Mesenchymal stem cell (in vitro differentiated cells and primary cell): ENCODE results near the gene TIPRL.

ENCODE experiments used
- DNase-seq: peaks from one replicate; pipeline ENCODE4 v3.0.0-alpha.2; 2013
- H2AFZ ChIP-seq: one replicate; pipeline ENCODE4 v1.6.1; 2013; ENCODE audit warnings: low read depth, mild to moderate bottlenecking, control low read depth, inconsistent platforms, low read length, moderate library complexity
- H2AK5ac ChIP-seq: 2 replicates; pipeline ENCODE4 v1.6.1; 2013; ENCODE audit warnings: low read length, moderate library complexity, mild to moderate bottlenecking, inconsistent platforms; ENCODE audit not compliant: severe bottlenecking
- H2BK120ac ChIP-seq: one replicate; pipeline ENCODE4 v1.6.1; 2013; ENCODE audit warnings: low read depth, mild to moderate bottlenecking, inconsistent platforms, low read length, moderate library complexity
- H2BK12ac ChIP-seq, 2 experiments: one replicate each; pipeline ENCODE4 v1.6.1; 2013; ENCODE audit warnings: inconsistent platforms in 2 of 2, low read length in 2 of 2, mild to moderate bottlenecking in 2 of 2, moderate library complexity in 2 of 2, control low read depth in 1 of 2
- H2BK15ac ChIP-seq: one replicate; pipeline ENCODE4 v1.6.1; 2013; ENCODE audit warnings: mild to moderate bottlenecking, low read depth, inconsistent platforms; ENCODE audit not compliant: poor library complexity, severe bottlenecking
- H2BK5ac ChIP-seq: 2 replicates; pipeline ENCODE4 v1.6.1; 2013; ENCODE audit warnings: low read depth, mild to moderate bottlenecking, low read length, control low read depth, inconsistent platforms; ENCODE audit not compliant: poor library complexity, severe bottlenecking
- H3K14ac ChIP-seq, 2 experiments: one replicate each; pipeline ENCODE4 v1.6.1; 2013; ENCODE audit warnings: inconsistent platforms in 2 of 2, low read length in 2 of 2, control low read depth in 1 of 2, mild to moderate bottlenecking in 1 of 2, moderate library complexity in 1 of 2
- H3K18ac ChIP-seq, 2 experiments: one replicate each; pipeline ENCODE4 v1.6.1; 2013; ENCODE audit warnings: inconsistent platforms in 2 of 2, low read length in 2 of 2, control low read depth in 1 of 2, low read depth in 1 of 2, mild to moderate bottlenecking in 1 of 2
- H3K23ac ChIP-seq, 2 experiments: one replicate each; pipeline ENCODE4 v1.6.1; 2013; ENCODE audit warnings: inconsistent platforms in 2 of 2, low read length in 2 of 2, mild to moderate bottlenecking in 2 of 2, moderate library complexity in 2 of 2, control low read depth in 1 of 2
- H3K27ac ChIP-seq: 2 replicates; pipeline ENCODE4 v1.5.1; 2013; ENCODE audit warnings: mild to moderate bottlenecking, moderate library complexity, low read length, control low read depth, inconsistent platforms; ENCODE audit not compliant: poor library complexity, severe bottlenecking
- H3K27me3 ChIP-seq, 2 experiments: 2 replicates each; pipeline versions ENCODE4 v1.6.1 to v1.7.0; 2013; ENCODE audit warnings: low read length in 2 of 2, mild to moderate bottlenecking in 2 of 2, moderate library complexity in 2 of 2, control low read depth in 1 of 2, inconsistent platforms in 1 of 2; ENCODE audit not compliant: control insufficient read depth in 1 of 2, insufficient read depth in 1 of 2
- H3K36me3 ChIP-seq, 2 experiments: 2 replicates each; pipeline versions ENCODE4 v1.6.1 to v1.7.0; 2013; ENCODE audit warnings: low read length in 2 of 2, control low read depth in 1 of 2, inconsistent platforms in 1 of 2, low read depth in 1 of 2, mild to moderate bottlenecking in 1 of 2; ENCODE audit not compliant: insufficient read depth in 2 of 2, control insufficient read depth in 1 of 2
- H3K4ac ChIP-seq, 2 experiments: one replicate each; pipeline ENCODE4 v1.6.1; 2013; ENCODE audit warnings: inconsistent platforms in 2 of 2, low read length in 2 of 2, mild to moderate bottlenecking in 2 of 2, moderate library complexity in 2 of 2, control low read depth in 1 of 2, low read depth in 1 of 2
- H3K4me1 ChIP-seq: 2 replicates; pipeline ENCODE4 v1.6.1; 2013; ENCODE audit warnings: low read depth, low read length, control low read depth; ENCODE audit not compliant: control insufficient read depth, insufficient read depth
- H3K4me2 ChIP-seq: 2 replicates; pipeline ENCODE4 v1.6.1; 2013; ENCODE audit warnings: low read length, mild to moderate bottlenecking, inconsistent platforms; ENCODE audit not compliant: poor library complexity, severe bottlenecking
- H3K4me3 ChIP-seq, 2 experiments: 2 replicates each; pipeline versions ENCODE4 v1.5.1 to v1.7.0; 2013; ENCODE audit warnings: low read length in 2 of 2, mild to moderate bottlenecking in 2 of 2, control low read depth in 1 of 2, low read depth in 1 of 2; ENCODE audit not compliant: insufficient read depth in 1 of 2
- H3K79me1 ChIP-seq: replicated peaks from 2 replicates; pipeline ENCODE4 v1.6.1; 2013; ENCODE audit warnings: mild to moderate bottlenecking, control low read depth, low read length, inconsistent platforms; ENCODE audit not compliant: poor library complexity, severe bottlenecking
- H3K9ac ChIP-seq: 2 replicates; pipeline ENCODE4 v1.7.0; 2013; ENCODE audit warnings: mild to moderate bottlenecking, low read length, moderate library complexity
- H3K9me3 ChIP-seq: 2 replicates; pipeline ENCODE4 v1.7.0; 2013; ENCODE audit warnings: mild to moderate bottlenecking, low read length; ENCODE audit not compliant: control insufficient read depth
- H4K8ac ChIP-seq: one replicate; pipeline ENCODE4 v1.6.1; 2013; ENCODE audit warnings: inconsistent platforms, mild to moderate bottlenecking, low read length, moderate library complexity
- H4K91ac ChIP-seq: one replicate; pipeline ENCODE4 v1.6.1; 2013; ENCODE audit warnings: mild to moderate bottlenecking, low read length, inconsistent platforms
- WGBS: methylation state at CpG from one replicate; pipeline ENCODE4 v1.1.7; 2013; ENCODE audit warnings: mixed read lengths; 5-methylcytosine and 5-hydroxymethylcytosine counted together

TIPRL gene

GRCh38 chr1:168163670-168164069, 15.1 kb upstream of the TIPRL start:
- H2BK5ac ChIP-seq, result no peak overlapping the region
- H4K91ac ChIP-seq, result no peak overlapping the region
- no peak overlapping the region for H3K27ac ChIP-seq
- no peak overlapping the region for H2AFZ ChIP-seq
- no peak overlapping the region for H4K8ac ChIP-seq
- H3K4me2 ChIP-seq, result no peak overlapping the region
- H3K79me1 ChIP-seq, result no peaks in the 10 kb centered on the region
- H3K9me3 ChIP-seq, result peaks cover 20% of the 10 kb centered on the region
- H3K36me3 ChIP-seq, result no peaks in the 10 kb centered on the region
- DNase-seq, result no peak
- H3K4ac ChIP-seq, result no peak overlapping the region
- H3K4me1 ChIP-seq, result peaks cover 3% of the 10 kb centered on the region
- no peak overlapping the region for H2BK12ac ChIP-seq
- no peak overlapping the region for H3K14ac ChIP-seq
- 82% methylated on average over 2 of the region's 3 CpGs for WGBS
- no peak overlapping the region for H3K23ac ChIP-seq
- H2BK15ac ChIP-seq, result no peak overlapping the region
- no peak overlapping the region for H3K9ac ChIP-seq
- H2BK120ac ChIP-seq, result no peak overlapping the region
- no peak overlapping the region for H3K18ac ChIP-seq
- no peak overlapping the region for H2AK5ac ChIP-seq
- no peak overlapping the region for H3K4me3 ChIP-seq
- no peaks in the 10 kb centered on the region for H3K27me3 ChIP-seq

- Histone ChIP-seq H4K91ac (no peak overlapping the region), H2AFZ (no peak overlapping the region), H3K4me2 (no peak overlapping the region), H3K27me3 (no peaks in the 10 kb centered on the region), H2BK5ac (no peak overlapping the region), H3K4me1 (peaks cover 3% of the 10 kb centered on the region), H2BK12ac (no peak overlapping the region), H4K8ac (no peak overlapping the region), H2BK120ac (no peak overlapping the region), H3K9ac (no peak overlapping the region), H3K9me3 (peaks cover 13% of the 10 kb centered on the region), H3K23ac (no peak overlapping the region), H2BK15ac (no peak overlapping the region), H2AK5ac (no peak overlapping the region), H3K27ac (no peak overlapping the region), H3K79me1 (no peaks in the 10 kb centered on the region), H3K14ac (no peak overlapping the region), H3K4ac (no peak overlapping the region), H3K18ac (no peak overlapping the region), H3K4me3 (no peak overlapping the region), H3K36me3 (no peaks in the 10 kb centered on the region)
- no peak for DNase-seq
- WGBS, result 88% methylated on average over 3 of the region's 3 CpGs
These were observed 14.0 kb upstream of the TIPRL start for GRCh38 chr1:168164771-168165170.

GRCh38 chr1:168167806-168168205, 11.0 kb upstream of the TIPRL start:
- Histone ChIP-seq H3K27ac (no peak overlapping the region), H3K9me3 (no peaks in the 10 kb centered on the region), H3K14ac (no peak overlapping the region), H3K27me3 (no peaks in the 10 kb centered on the region), H3K36me3 (no peaks in the 10 kb centered on the region), H3K9ac (peak overlapping the region; percentile 12), H2BK120ac (no peak overlapping the region), H3K79me1 (no peaks in the 10 kb centered on the region), H2BK5ac (no peak overlapping the region), H2BK12ac (no peak overlapping the region), H4K8ac (no peak overlapping the region), H2AK5ac (no peak overlapping the region), H2BK15ac (no peak overlapping the region), H3K4ac (no peak overlapping the region), H3K4me1 (peaks cover 3% of the 10 kb centered on the region), H2AFZ (no peak overlapping the region), H4K91ac (no peak overlapping the region), H3K4me3 (no peak overlapping the region), H3K18ac (no peak overlapping the region), H3K4me2 (no peak overlapping the region), H3K23ac (no peak overlapping the region)
- 33% methylated on average over 2 of the region's 2 CpGs for WGBS
- DNase-seq, result peak; percentile 22

GRCh38 chr1:168170564-168171508, 7.9 kb upstream of the TIPRL start:
- Histone ChIP-seq H3K18ac (no peak overlapping the region), H2BK5ac (no peak overlapping the region), H2AFZ (peak overlapping the region; percentile 53), H3K14ac (no peak overlapping the region), H2AK5ac (no peak overlapping the region), H2BK12ac (no peak overlapping the region), H3K23ac (no peak overlapping the region), H2BK15ac (no peak overlapping the region), H3K4me1 (no peaks in the 10 kb centered on the region), H3K4ac (no peak overlapping the region), H3K4me2 (no peak overlapping the region), H4K91ac (no peak overlapping the region), H4K8ac (peak overlapping the region; percentile 77), H3K4me3 (no peak overlapping the region), H3K27ac (no peak overlapping the region), H3K36me3 (no peaks in the 10 kb centered on the region), H3K79me1 (no peaks in the 10 kb centered on the region), H2BK120ac (peak overlapping the region; percentile 34), H3K9me3 (no peaks in the 10 kb centered on the region), H3K27me3 (no peaks in the 10 kb centered on the region), H3K9ac (no peak overlapping the region)
- WGBS, result 65% methylated on average over 6 of the region's 7 CpGs
- peak; percentile 10 for DNase-seq
